GM12891 (cell line): Measurements from ENCODE around the gene ZNF688.

Experiments used
- PAX5 ChIP-seq: IDR thresholded peaks from 2 replicates; pipeline ENCODE4 v1.6.1; 2011; ENCODE audit warnings: low read length, moderate library complexity, mild to moderate bottlenecking; ENCODE audit not compliant: insufficient read depth, severe bottlenecking
- POLR2A ChIP-seq: IDR thresholded peaks from 2 replicates; pipeline ENCODE4 v1.6.1; 2011; ENCODE audit warnings: low read depth, low read length, control low read depth
- POLR2AphosphoS5 ChIP-seq: IDR thresholded peaks from 2 replicates; pipeline ENCODE4 v1.6.1; 2011; ENCODE audit warnings: low read depth, low read length, control low read depth
- POU2F2 ChIP-seq: IDR thresholded peaks from 2 replicates; pipeline ENCODE4 v1.6.1; 2011; ENCODE audit warnings: low read depth, mild to moderate bottlenecking, control low read depth, low read length, moderate library complexity
- SPI1 ChIP-seq: IDR thresholded peaks from 2 replicates; pipeline ENCODE4 v1.6.1; 2011; ENCODE audit warnings: low read depth, low read length, control low read depth
- TAF1 ChIP-seq: IDR thresholded peaks from 2 replicates; pipeline ENCODE4 v1.6.1; 2011; ENCODE audit warnings: low read depth, low read length, control low read depth

- TF ChIP-seq POLR2AphosphoS5, result no peak
- no peak for TF ChIP-seq POLR2A
- no peak for TF ChIP-seq TAF1
- TF ChIP-seq SPI1, result no peak
- no peak for TF ChIP-seq PAX5
- no peak for TF ChIP-seq POU2F2
These were observed 9.5 kb downstream of the ZNF688 start for GRCh38 chr16:30562021-30562420.
